Measurements from ENCODE around the gene HMOX2. TPM values are rescaled to one million over a fixed set of nuclear protein-coding genes. Genes with fewer than 3 reads are reported as not detected.

HMOX2 gene
- total RNA-seq, 4 donors from 2014 or later: 21.7 to 30.0 (median 28.4) TPM

DNA sequence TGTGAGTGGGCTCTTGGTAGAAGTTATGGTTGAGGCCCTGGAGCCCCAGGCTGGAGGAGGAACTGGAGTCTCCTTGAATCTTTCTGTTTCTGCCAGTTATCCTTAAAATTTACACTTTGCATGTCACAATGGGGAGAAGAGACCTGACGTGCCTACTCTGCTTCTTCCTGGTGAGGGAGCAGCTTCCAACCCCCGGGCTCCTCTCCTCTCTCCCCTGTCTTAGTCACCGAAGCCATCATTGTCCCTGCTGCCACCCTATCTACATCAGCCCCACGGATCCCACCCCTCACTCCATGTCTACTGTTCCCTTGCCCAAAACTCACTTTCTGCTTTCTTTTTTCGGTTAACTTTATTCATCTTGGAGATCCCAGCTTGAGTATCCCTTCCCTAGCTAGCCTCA lies 32.9 kb upstream of the HMOX2 start:
- ATAC-seq (no peak), DNase-seq (no peak)
- TF ChIP-seq POLR2A (IDR thresholded peaks at IDR 0.05): no peak
- TF ChIP-seq, protein P1, sequence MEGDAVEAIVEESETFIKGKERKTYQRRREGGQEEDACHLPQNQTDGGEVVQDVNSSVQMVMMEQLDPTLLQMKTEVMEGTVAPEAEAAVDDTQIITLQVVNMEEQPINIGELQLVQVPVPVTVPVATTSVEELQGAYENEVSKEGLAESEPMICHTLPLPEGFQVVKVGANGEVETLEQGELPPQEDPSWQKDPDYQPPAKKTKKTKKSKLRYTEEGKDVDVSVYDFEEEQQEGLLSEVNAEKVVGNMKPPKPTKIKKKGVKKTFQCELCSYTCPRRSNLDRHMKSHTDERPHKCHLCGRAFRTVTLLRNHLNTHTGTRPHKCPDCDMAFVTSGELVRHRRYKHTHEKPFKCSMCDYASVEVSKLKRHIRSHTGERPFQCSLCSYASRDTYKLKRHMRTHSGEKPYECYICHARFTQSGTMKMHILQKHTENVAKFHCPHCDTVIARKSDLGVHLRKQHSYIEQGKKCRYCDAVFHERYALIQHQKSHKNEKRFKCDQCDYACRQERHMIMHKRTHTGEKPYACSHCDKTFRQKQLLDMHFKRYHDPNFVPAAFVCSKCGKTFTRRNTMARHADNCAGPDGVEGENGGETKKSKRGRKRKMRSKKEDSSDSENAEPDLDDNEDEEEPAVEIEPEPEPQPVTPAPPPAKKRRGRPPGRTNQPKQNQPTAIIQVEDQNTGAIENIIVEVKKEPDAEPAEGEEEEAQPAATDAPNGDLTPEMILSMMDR (IDR thresholded peaks at IDR 0.05 in 4 of 5, conservative IDR thresholded peaks at IDR 0.05 in 1 of 5): no peak
- in situ Hi-C loops (cut with MboI; ENCODE audit: low sequenced_read_pairs in 4 of 4) (no loop called here), intact Hi-C loops (cut with DNase I; ENCODE audit: low total_unique reads) (no loop called here)
- no peak overlapping the region for H3K27ac ChIP-seq
- H3K9me3 ChIP-seq: no peaks in the 10 kb centered on the region
- no peaks in the 10 kb centered on the region for H3K4me1 ChIP-seq
- no peaks in the 10 kb centered on the region for H3K27me3 ChIP-seq
- no peak overlapping the region for H3K4me3 ChIP-seq
- H3K36me3 ChIP-seq: peaks cover 0 to 98% of the 10 kb centered on the region in 2 donors

DNA sequence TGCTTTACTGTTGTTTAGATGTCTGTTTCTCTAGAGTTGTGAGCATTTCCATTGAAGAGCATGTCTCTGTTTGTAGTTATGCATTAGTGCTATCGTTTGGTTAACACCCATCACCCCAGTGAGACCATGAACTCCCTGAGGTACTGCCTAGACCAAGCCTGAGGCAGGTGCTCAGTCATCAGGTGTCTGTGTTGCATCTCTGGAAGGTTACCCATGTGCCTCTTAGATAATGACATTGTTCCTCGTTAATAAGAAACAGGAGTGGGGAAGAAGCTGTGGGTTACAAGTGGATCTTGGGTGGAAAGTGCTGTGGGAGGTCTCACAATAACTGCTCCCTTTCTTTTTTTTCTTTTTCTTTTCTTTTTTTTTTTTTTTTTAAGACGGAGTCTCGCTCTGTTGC lies 32.2 kb upstream of the HMOX2 start:
- Histone ChIP-seq H3K4me1 (no peaks in the 10 kb centered on the region), H3K9me3 (no peaks in the 10 kb centered on the region), H3K4me3 (no peak overlapping the region), H3K27me3 (no peaks in the 10 kb centered on the region), H3K27ac (no peak overlapping the region), H3K36me3 (peaks cover 0 to 98% of the 10 kb centered on the region in 2 donors)
- no peak for TF ChIP-seq POLR2A (IDR thresholded peaks at IDR 0.05)
- TF ChIP-seq, protein P1 (IDR thresholded peaks at IDR 0.05 in 4 of 5, conservative IDR thresholded peaks at IDR 0.05 in 1 of 5): no peak
- no peak for ATAC-seq
- in situ Hi-C loops (cut with MboI; ENCODE audit: low sequenced_read_pairs in 4 of 4): no loop called here
- no peak for DNase-seq
- intact Hi-C loops (cut with DNase I; ENCODE audit: low total_unique reads): no loop called here

DNA sequence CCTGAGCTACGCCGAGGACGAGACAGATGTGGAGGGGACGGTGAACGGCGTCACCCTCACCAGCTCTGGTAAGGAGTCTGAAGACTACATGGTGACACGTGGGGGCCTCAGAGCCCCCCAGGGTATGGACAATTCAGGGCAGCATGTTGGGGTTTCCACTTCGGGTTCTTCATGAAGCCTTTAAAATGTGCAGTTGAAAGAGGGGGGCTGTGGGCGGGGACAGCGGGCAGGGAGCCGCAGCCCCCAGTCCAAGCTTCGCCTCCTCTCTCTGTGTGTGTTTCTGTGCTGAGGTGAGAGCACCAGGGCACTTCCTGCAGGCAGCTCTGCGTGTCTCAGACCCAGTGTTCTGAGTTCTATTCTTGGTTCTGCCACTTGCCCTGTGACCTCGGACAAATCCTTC lies 25.8 kb upstream of the HMOX2 start:
- in situ Hi-C loops (cut with MboI; ENCODE audit: low sequenced_read_pairs in 4 of 4): no loop called here
- Histone ChIP-seq H3K27me3 (no peaks in the 10 kb centered on the region), H3K4me1 (no peaks in the 10 kb centered on the region), H3K27ac (no peak overlapping the region), H3K36me3 (peaks cover 4 to 95% of the 10 kb centered on the region in 2 donors), H3K4me3 (no peak overlapping the region), H3K9me3 (no peaks in the 10 kb centered on the region)
- TF ChIP-seq, protein P1 (IDR thresholded peaks at IDR 0.05 in 4 of 5, conservative IDR thresholded peaks at IDR 0.05 in 1 of 5): no peak
- TF ChIP-seq POLR2A (IDR thresholded peaks at IDR 0.05): no peak
- intact Hi-C loops (cut with DNase I; ENCODE audit: low total_unique reads): no loop called here
- ATAC-seq (no peak), DNase-seq (no peak)

DNA sequence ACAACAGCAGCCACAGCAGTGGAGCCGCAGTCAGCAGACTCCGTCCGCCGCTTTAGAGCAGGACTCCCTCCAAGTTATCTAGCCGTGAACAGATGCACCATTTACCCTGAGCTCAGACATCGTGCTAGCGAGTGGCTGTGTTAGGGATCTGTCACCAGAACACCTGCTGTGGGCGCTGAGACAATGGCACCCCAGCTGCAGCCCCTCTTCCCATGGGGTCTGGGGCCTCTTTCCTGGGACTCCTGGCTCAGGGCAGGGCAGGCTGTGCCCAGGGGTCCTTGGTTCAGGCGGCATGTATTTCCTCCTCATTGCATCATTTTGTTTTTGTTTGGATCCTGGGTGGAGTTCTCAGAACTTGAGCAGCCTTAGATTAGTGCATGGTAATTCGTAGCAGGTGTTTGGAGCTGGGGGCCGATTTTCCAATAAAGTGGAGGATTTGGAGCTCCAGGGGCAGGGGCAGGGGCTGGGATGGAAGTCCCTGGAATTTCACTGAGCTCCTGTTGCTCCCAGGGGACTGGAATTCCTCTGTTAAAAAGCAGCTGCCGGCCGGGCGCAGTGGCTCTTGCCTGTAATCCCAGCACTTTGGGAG lies 25.2 kb upstream of the HMOX2 start:
- Histone ChIP-seq H3K4me3 (no peak overlapping the region), H3K27me3 (no peaks in the 10 kb centered on the region), H3K27ac (no peak overlapping the region), H3K36me3 (peaks cover 4 to 95% of the 10 kb centered on the region in 2 donors), H3K9me3 (no peaks in the 10 kb centered on the region), H3K4me1 (no peaks in the 10 kb centered on the region)
- DNase-seq: no peak
- TF ChIP-seq, protein P1 (IDR thresholded peaks at IDR 0.05 in 4 of 5, conservative IDR thresholded peaks at IDR 0.05 in 1 of 5): no peak
- no peak for TF ChIP-seq POLR2A (IDR thresholded peaks at IDR 0.05)
- intact Hi-C loops (cut with DNase I; ENCODE audit: low total_unique reads) (no loop called here), in situ Hi-C loops (cut with MboI; ENCODE audit: low sequenced_read_pairs in 4 of 4) (no loop called here)
- ATAC-seq: no peak

DNA sequence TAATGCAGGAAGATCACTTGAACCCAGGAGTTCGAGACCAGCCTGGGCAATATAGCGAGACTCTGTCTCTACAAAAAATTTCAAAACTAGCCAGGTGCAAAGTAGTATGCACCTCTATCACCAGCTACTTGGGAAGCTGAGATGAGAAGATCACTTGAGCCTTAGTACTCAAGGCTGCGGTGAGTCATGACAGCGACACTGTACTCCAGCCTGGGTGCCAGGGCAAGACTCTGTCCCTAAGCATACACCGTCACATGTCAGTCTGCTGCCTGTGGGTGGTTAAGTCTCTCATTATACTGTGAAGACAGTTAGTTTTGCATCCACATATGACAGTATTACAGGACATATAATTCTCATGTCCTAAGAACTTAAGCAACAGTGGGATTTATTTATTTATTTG lies 23.5 kb upstream of the HMOX2 start:
- H3K27me3 ChIP-seq: no peaks in the 10 kb centered on the region
- TF ChIP-seq, protein P1 (IDR thresholded peaks at IDR 0.05 in 4 of 5, conservative IDR thresholded peaks at IDR 0.05 in 1 of 5): no peak
- no peak for TF ChIP-seq POLR2A (IDR thresholded peaks at IDR 0.05)
- no peak overlapping the region for H3K4me3 ChIP-seq
- peaks cover 4 to 95% of the 10 kb centered on the region in 2 donors for H3K36me3 ChIP-seq
- H3K27ac ChIP-seq: no peak overlapping the region
- in situ Hi-C loops (cut with MboI; ENCODE audit: low sequenced_read_pairs in 4 of 4) (no loop called here), intact Hi-C loops (cut with DNase I; ENCODE audit: low total_unique reads) (no loop called here)
- H3K9me3 ChIP-seq: no peaks in the 10 kb centered on the region
- no peaks in the 10 kb centered on the region for H3K4me1 ChIP-seq
- no peak for DNase-seq
- peak; percentile 47 to 48 for ATAC-seq
